NCI-H460 (cell line): ENCODE measurements around the gene ATP4A. TPM values are rescaled to one million over a fixed set of nuclear protein-coding genes. Genes with fewer than 3 reads are reported as not detected.

ENCODE experiments used
- DNase-seq: peaks from one replicate; pipeline ENCODE4 v3.0.0-alpha.2; 2016; ENCODE audit warnings: low read depth; ENCODE audit errors: extremely low read depth
- total RNA-seq: library from RNA; depleted of rRNA; stranded (reverse); fragments of >200 nt; shearing (Covaris generic); gene quantifications from 2 replicates; pipeline ENCODE4 v1.2.3, GENCODE V29; 2014; rRNA removed

Gene ATP4A
- total RNA-seq, 1 experiment from 2014 or later: not detected

DNA sequence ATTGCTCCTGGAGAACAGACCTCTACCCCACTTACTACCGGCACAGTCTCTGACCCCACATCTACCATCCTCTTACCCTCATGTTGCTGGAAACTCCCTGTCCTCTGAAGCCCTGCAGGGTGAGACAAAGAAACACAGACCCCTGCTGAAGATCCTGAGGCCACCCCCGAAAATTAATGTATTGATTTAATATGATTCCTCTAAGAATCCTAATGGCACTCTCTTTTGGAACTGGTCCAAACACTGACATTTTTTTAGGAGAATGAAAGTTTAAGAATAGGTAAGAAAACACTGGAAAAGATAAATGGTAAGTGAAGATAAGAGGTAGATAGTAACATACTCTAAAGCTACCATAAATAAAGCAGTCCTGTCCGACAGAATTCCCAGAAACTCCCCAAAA, 55.3 kb downstream of the ATP4A start:
- DNase-seq: no peak

DNA sequence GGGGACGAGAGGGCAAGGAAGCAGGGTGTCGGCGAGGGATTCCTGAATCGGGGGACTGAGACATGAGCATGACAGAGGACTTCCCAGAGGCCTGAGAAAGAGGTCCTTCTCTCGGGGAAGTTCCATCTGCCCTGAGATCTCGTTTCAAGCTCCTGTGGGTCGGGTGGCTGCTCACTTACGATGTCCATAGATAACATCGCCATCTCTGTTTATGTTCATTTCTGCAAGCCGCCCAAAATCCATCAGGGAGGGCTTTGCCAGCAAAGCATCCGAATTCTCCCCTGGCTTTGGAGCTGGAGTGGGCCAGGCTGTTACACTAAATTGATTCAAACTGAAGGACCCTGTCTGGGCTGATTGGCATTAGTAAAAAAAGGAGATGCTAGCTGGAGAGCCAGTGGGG, 55.9 kb downstream of the ATP4A start:
- no peak for DNase-seq

DNA sequence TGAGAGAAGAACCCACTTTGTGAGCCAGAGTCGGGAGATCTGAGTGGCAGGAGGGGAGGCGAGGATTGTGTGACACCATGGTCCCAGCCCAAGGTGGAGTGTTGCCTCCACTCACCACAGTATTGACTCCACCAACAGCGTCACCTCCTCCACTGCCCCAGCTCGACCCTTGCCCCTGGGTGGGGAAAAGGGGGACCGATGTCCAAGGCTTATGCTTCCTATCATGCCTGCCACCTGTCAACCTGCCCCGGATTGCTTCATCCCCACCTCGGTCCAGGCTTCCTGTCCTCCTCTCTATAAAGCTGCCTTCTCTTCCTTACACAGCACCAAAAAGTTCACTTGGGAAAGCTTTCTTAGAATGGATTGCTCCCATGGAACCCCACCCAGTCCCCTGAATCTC, 57.4 kb downstream of the ATP4A start:
- no peak for DNase-seq

DNA sequence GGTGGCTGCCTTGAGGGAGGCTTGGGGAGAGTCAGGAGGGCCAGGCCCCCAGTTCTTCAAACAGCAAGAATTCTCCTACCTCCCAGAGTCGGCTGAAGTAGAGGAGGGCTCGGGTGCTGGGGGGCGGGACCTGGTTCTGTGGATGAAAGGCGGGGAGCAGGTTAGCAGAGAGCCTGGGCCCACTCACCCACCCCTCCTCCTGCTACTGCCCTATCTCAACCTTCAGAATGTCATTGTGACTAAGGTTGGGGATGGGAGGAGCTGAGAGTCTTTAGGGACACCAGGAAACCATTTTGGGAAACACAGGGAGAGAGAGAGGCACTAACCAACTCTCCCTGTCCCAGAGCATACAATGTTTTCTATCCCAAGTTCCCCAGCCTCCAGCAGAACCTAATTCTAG, 60.7 kb downstream of the ATP4A start:
- DNase-seq: no peak

GRCh38 chr19:35501684-35502083, 61.8 kb downstream of the ATP4A start:
- DNase-seq: no peak

DNA sequence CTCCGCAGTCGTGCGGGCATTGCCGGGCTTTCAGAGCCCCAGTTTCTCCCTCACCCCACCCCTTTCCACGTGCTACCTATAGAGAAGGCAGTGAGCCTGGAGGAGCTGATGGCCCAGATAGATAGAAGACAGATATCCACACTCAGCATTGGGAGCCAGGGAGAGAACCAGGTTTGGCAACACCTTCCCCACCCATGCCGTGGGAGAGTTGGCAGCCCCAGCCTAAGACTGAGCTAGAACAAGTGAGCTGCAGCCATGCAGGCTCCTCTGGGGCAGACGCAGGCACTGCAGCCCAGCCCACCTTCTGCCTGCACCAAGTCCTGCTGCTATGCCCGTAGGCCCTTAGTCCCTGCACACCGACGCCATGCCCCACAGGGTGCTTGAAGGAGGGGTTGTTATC, 62.8 kb downstream of the ATP4A start:
- no peak for DNase-seq

Other genes starting within 250 kb of the ATP4A start
- gene CD22, start 234.5 kb downstream of the ATP4A start, total RNA-seq: not detected in 2 replicates
- gene FFAR1, start 215.8 kb downstream of the ATP4A start, total RNA-seq: not detected in 2 replicates
- gene FFAR3, start 205.2 kb downstream of the ATP4A start, total RNA-seq: not detected in 2 replicates
- not detected in 2 replicates for gene GPR42, start 192.6 kb downstream of the ATP4A start, total RNA-seq
- not detected in 2 replicates for gene FFAR2, start 115.4 kb downstream of the ATP4A start, total RNA-seq
- gene KRTDAP, start 73.2 kb downstream of the ATP4A start, total RNA-seq: not detected in 2 replicates
- 0.40 TPM in 1 of 2 replicates, not detected in the other for gene DMKN, start 50.0 kb downstream of the ATP4A start, total RNA-seq
- gene SBSN, start 35.3 kb downstream of the ATP4A start, total RNA-seq: not detected in 2 replicates
- not detected in 2 replicates for gene GAPDHS, start 30.2 kb downstream of the ATP4A start, total RNA-seq
- 231 and 277 TPM in 2 replicates for gene TMEM147, start 18.0 kb downstream of the ATP4A start, total RNA-seq
- not detected in 2 replicates for gene PMIS2, start 22.5 kb upstream of the ATP4A start, total RNA-seq
- gene HAUS5, start 49.1 kb upstream of the ATP4A start, total RNA-seq: 8.6 and 9.9 TPM in 2 replicates
- 72.5 and 80.0 TPM in 2 replicates for gene RBM42, start 65.4 kb upstream of the ATP4A start, total RNA-seq
- 0.30 TPM in 1 of 2 replicates, not detected in the other for gene ETV2, start 78.1 kb upstream of the ATP4A start, total RNA-seq
- gene COX6B1, start 84.7 kb upstream of the ATP4A start, total RNA-seq: 297 and 343 TPM in 2 replicates
- 0.25 TPM in 1 of 2 replicates, not detected in the other for gene UPK1A, start 102.9 kb upstream of the ATP4A start, total RNA-seq
- gene ZBTB32, start 140.9 kb upstream of the ATP4A start, total RNA-seq: not detected in 2 replicates
- gene KMT2B, start 154.3 kb upstream of the ATP4A start, total RNA-seq: 7.7 and 9.4 TPM in 2 replicates
- gene IGFLR1, start 178.8 kb upstream of the ATP4A start, total RNA-seq: 0.49 and 1.6 TPM in 2 replicates
- 21.0 and 21.8 TPM in 2 replicates for gene U2AF1L4, start 181.8 kb upstream of the ATP4A start, total RNA-seq
- 63.8 and 70.6 TPM in 2 replicates for gene PSENEN, start 182.0 kb upstream of the ATP4A start, total RNA-seq
- gene LIN37, start 184.9 kb upstream of the ATP4A start, total RNA-seq: 7.0 and 8.4 TPM in 2 replicates
- 3.7 and 6.7 TPM in 2 replicates for gene HSPB6, start 193.4 kb upstream of the ATP4A start, total RNA-seq
- gene PROSER3, start 194.5 kb upstream of the ATP4A start, total RNA-seq: 7.4 and 8.0 TPM in 2 replicates
- 3.1 and 3.5 TPM in 2 replicates for gene ARHGAP33, start 211.9 kb upstream of the ATP4A start, total RNA-seq
- not detected in 2 replicates for gene PRODH2, start 249.2 kb upstream of the ATP4A start, total RNA-seq